Activated naive CD4-positive, alpha-beta T cell treated with anti-CD3 and anti-CD28 coated beads for 36 hours (primary cell): ENCODE results near the gene ZDHHC11. TPM values are rescaled to one million over a fixed set of nuclear protein-coding genes. Genes with fewer than 3 reads are reported as not detected.
"Not testable (repeated sequence)": the region's sequence is repeated elsewhere in the genome, so short reads cannot be mapped to it uniquely, and the experiment has no call there.

ENCODE experiments used
- CTCF ChIA-PET: fragments of 350-600 bp; sonication (Branson Sonifier 250); formaldehyde crosslinking; loops from one replicate; lab custom pipeline; 2021; ENCODE audit warnings: antibody characterized with exemption; lab: Charles Lee
- DNase-seq: peaks from one replicate; pipeline ENCODE4 v3.0.0-alpha.2; 2020
- H3K27ac Mint-ChIP-seq: one replicate; pipeline ENCODE4 v1.8.0; 2021; ENCODE audit warnings: mild to moderate bottlenecking, mixed read lengths
- H3K27me3 Mint-ChIP-seq: one replicate; pipeline ENCODE4 v1.8.0; 2021; ENCODE audit warnings: low read depth, mixed read lengths
- H3K36me3 Mint-ChIP-seq: one replicate; pipeline ENCODE4 v1.8.0; 2021; ENCODE audit warnings: low read depth, mixed read lengths
- H3K4me1 Mint-ChIP-seq: one replicate; pipeline ENCODE4 v1.8.0; 2021; ENCODE audit warnings: low read depth, mixed read lengths
- H3K4me3 Mint-ChIP-seq: one replicate; pipeline ENCODE4 v1.8.0; 2021; ENCODE audit warnings: mild to moderate bottlenecking, moderate library complexity, mixed read lengths
- H3K9me3 Mint-ChIP-seq: one replicate; pipeline ENCODE4 v1.8.0; 2021; ENCODE audit warnings: mixed read lengths
- intact Hi-C: fragments of 100-400 bp; cut with micrococcal nuclease; formaldehyde crosslinking; loops from one replicate; pipeline ENCODE4 v1.15.1; 2023
- total RNA-seq, 2 experiments: library from RNA; stranded (reverse); gene quantifications; one replicate each; pipeline ENCODE4 v1.2.3, GENCODE V29; 2021

Gene ZDHHC11
- total RNA-seq, 2 experiments from 2014 or later: 3.6 TPM

DNA sequence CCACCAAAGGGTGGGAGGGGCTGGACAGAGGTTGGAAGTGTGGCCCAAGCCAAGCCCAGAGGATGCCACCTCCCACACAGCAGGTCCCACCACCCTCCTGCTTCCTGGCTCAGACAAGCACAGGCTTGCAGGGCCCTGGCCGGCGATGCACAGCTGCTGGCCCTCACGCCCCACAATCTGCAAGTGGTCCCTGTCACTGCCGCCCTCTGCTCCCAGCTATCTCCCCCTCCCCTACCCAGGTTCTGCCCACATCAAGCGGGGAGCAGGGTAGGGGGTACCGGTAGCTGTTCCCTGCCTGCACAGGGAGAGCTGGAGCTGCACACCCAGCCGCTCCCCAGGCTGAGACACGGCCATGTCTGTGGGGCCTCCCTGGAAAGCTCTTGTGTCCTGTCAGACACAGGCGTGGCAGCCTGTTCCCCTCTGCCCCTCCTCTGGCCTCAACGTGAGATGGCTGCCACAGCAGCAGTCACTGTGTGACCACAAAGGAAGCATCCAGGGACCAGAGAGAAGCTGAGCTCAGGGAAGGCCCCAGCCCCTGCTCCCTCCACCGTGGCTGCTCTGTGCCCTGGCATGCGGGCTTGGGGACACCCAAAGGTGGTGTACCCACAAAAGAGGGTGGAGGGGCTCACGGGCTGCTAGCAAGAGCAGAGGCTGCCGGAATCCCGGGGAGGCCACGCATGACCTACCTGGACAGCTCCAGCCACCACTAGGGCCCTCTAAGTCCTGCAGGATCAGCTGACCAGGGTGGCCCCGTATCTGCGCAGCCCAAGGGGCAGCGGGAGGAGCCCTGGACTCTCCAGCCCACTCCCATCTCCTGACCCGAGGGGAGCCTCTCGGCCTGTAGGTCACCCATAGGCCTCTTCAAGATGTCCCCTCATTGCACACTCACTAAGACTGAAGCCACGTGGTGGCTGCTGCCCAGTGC, 10.9 kb upstream of the ZDHHC11 start:
- intact Hi-C loops: no loop called here
- Mint-ChIP-seq H3K27me3 (no peaks in the 10 kb centered on the region), H3K4me3 (no peak overlapping the region), H3K4me1 (no peaks in the 10 kb centered on the region), H3K27ac (no peak overlapping the region), H3K9me3 (no peaks in the 10 kb centered on the region), H3K36me3 (peaks cover 7% of the 10 kb centered on the region)
- no peak for DNase-seq
- CTCF ChIA-PET: no interaction called here

DNA sequence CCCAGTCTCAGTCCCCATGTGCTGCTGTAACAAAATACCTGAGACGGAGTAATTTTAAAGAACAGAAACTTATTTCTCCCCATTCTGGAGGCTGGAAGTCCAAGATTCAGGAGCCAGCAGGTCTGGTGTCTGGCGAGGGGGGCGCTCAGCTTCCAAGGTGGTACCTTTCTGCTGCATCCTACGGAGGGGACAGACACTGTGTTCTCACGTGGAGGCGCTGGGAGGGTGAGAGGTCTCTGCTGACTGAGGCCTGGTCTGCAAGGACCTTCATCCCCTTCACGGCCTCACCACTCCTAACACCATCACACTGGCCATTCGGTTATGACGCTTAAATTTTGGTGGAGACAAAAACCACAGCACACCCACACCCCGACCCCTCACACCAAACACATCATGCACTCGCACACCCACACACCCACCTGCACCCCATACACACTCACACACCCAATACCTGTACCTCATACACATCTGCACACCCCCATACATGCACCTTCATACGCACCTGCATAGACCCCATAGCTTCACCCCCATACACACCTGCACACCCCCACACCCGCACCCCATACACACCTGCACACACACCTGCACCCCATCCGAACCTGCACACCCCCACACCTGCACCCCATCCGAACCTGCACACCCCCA, 9.8 kb upstream of the ZDHHC11 start:
- DNase-seq: no peak
- CTCF ChIA-PET: no interaction called here
- Mint-ChIP-seq H3K27me3 (no peaks in the 10 kb centered on the region), H3K9me3 (no peaks in the 10 kb centered on the region), H3K27ac (no peak overlapping the region), H3K4me3 (no peak overlapping the region), H3K36me3 (peaks cover 7% of the 10 kb centered on the region), H3K4me1 (no peaks in the 10 kb centered on the region)
- intact Hi-C loops: no loop called here

DNA sequence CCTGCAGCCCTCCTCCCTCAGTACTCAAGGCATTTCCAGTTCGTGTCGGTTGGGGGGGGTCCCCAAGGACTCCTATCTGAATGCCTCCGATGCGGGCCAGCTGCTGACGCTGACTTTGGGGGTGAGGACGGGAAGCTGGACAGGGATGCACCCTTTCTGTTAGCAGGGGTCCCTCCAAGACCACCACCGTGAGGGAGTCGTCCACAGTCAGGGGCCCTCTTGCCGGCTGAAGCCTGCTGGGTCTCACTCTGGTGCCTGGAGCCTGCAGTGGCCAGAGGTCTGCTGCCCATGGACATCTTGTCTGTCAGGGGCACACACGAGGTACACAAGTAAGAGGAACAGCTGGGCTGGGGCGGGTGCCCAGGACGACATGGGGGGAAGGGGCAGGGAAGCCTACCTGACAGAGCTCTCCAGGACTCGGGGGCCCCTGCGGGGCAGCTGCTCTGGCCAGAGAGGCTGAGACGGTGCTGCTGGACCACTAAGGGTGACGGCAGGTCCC, 9.1 kb upstream of the ZDHHC11 start:
- CTCF ChIA-PET: no interaction called here
- Mint-ChIP-seq H3K27ac (no peak overlapping the region), H3K9me3 (no peaks in the 10 kb centered on the region), H3K4me1 (no peaks in the 10 kb centered on the region), H3K4me3 (no peak overlapping the region), H3K27me3 (no peaks in the 10 kb centered on the region), H3K36me3 (peaks cover 4% of the 10 kb centered on the region)
- DNase-seq: no peak
- intact Hi-C loops: no loop called here

DNA sequence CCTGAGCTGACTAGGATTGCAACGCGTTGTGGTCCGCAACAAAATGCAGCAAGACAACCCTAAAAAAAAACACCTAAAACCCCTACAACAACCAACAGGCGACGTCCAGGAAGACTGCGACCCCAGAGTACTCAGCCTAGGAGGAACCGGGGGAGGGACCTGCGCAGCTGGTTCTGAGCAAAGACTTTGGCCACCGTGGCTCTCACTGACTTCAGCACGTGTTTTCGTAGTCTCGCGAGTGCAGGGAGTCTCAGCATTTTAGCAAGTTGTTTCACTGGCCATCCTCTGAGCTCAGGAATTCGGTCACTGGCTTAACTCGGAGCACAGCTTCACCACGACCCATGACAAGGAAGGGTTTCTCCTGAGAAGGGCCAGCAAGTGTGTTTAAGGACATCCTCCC, 8.6 kb upstream of the ZDHHC11 start:
- Mint-ChIP-seq H3K27ac (no peak overlapping the region), H3K4me3 (no peak overlapping the region), H3K27me3 (no peaks in the 10 kb centered on the region), H3K9me3 (no peaks in the 10 kb centered on the region), H3K4me1 (no peaks in the 10 kb centered on the region), H3K36me3 (peaks cover 4% of the 10 kb centered on the region)
- CTCF ChIA-PET: no interaction called here
- no peak for DNase-seq
- intact Hi-C loops: no loop called here

DNA sequence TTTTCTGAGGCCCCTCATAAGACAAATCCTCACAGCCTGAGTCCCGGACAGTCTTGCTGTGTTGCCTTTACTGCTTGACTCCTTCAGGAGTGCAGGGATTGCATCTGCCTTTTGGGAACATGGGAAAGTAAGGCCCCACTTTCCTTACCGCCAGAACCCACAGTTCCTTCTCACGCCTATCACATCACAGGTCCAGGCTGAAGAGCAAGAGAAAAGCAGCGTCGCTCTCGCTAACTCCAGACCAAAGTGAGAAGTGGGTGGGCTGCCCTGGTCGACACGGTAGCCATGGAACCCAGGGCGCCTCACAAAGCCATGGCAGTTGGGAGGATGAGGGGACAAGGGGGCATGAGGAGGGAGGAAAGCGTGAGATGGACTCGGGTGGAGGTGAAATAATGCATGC, 7.9 kb upstream of the ZDHHC11 start:
- peaks cover 1% of the 10 kb centered on the region for H3K36me3 Mint-ChIP-seq
- H3K9me3 Mint-ChIP-seq: no peaks in the 10 kb centered on the region
- no peaks in the 10 kb centered on the region for H3K4me1 Mint-ChIP-seq
- CTCF ChIA-PET: no interaction called here
- intact Hi-C loops: no loop called here
- no peak for DNase-seq
- H3K4me3 Mint-ChIP-seq: no peak overlapping the region
- no peaks in the 10 kb centered on the region for H3K27me3 Mint-ChIP-seq
- no peak overlapping the region for H3K27ac Mint-ChIP-seq

DNA sequence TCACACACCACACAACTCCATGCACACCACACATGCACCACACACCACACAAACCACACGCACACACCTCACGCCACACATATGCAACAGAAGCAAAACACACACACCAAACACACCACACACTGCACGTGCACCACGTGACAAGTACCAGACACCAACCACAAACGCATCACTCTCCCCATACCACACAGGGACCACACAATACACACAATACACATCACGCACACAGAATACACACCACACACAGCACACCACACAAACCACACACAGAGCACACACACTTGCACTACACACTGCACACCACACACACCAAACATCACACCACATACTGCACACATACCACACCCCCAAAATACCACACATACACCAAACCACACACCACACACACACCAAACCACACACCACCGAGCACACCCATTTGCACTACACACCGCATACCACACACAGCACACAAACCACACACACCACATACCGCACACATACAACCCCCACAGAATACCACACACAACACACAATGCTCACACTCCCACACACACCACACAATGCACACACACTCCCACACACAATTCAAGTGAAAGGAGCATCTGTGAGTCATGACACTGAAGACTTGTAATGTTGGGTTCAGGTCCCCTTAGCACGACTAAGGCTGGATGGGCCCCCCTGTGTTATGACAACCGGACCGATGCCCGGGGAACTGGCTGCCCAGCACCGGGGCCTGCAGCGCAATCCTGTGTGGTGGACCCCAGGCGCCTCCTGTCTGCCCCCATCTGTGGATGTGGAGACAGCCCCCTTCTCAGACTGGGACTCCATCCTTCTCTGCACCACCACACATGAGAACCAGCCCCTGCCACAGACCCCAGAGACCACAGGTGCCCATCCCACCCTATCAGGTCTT, 6.0 kb upstream of the ZDHHC11 start:
- Mint-ChIP-seq H3K4me3 (no peak overlapping the region), H3K9me3 (no peaks in the 10 kb centered on the region), H3K27ac (no peak overlapping the region), H3K36me3 (no peaks in the 10 kb centered on the region), H3K4me1 (no peaks in the 10 kb centered on the region), H3K27me3 (no peaks in the 10 kb centered on the region)
- DNase-seq: no peak
- CTCF ChIA-PET: no interaction called here
- intact Hi-C loops: no loop called here

DNA sequence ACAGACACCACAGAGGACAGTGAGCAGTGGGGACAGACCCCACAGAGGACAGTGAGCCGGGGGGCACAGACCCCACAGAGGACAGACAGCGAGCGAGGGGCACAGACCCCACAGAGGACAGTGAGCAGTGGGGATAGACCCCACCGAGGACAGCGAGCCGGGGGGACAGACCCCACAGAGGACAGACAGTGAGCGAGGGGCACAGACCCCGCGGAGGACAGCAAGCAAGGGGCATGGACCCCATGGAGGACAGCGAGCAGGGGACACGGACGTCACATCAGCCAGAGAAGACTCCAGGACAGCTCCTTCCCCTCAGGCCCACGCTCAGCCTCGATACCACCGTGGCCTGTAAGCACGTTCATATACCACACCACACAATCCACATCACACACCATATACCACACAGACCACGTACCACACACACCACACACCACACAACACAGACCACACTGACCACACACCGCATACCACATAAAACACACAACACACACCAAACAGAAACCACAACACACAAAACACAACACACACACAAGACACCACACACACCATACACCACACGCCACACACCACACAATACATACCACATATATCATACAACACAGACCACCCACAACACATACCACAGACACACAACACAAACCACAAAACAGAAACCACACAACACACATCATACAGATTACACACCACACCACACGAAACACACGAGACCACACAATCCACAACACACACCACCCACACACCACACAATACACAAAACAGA, 5.2 kb upstream of the ZDHHC11 start:
- H3K36me3 Mint-ChIP-seq: no peaks in the 10 kb centered on the region
- no peak overlapping the region for H3K27ac Mint-ChIP-seq
- no peaks in the 10 kb centered on the region for H3K27me3 Mint-ChIP-seq
- intact Hi-C loops: no loop called here
- CTCF ChIA-PET: no interaction called here
- DNase-seq: no peak
- H3K4me3 Mint-ChIP-seq: no peak overlapping the region
- no peaks in the 10 kb centered on the region for H3K9me3 Mint-ChIP-seq
- H3K4me1 Mint-ChIP-seq: no peaks in the 10 kb centered on the region

DNA sequence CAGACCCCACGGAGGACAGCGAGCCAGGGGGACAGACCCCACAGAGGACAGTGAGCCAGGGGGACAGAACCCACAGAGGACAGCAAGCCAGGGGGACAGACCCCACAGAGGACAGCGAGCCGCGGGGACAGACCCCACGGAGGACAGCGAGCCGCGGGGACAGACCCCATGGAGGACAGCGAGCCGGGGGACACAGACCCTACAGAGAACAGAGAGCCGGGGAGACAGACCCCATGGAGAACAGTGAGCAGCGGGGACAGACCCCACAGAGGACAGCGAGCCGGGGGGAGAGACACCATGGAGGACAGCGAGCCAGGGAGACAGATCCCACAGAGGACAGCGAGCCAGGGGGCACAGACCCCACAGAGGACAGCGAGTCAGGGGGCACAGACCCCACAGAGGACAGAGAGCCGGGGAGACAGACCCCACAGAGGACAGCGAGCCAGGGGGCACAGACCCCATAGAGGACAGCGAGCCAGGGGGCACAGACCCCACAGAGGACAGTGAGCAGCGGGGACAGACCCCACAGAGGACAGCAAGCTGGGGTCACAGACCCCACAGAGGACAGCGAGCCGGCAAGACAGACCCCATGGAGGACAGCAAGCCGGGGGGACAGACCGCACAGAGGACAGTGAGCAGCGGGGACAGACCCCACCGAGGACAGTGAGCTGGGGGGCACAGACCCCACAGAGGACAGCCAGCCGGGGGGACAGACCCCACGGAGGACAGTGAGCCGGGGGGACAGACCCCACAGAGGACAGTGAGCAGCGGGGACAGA, 4.4 kb upstream of the ZDHHC11 start:
- H3K36me3 Mint-ChIP-seq: no peaks in the 10 kb centered on the region
- no peak for DNase-seq
- no peaks in the 10 kb centered on the region for H3K9me3 Mint-ChIP-seq
- no peak overlapping the region for H3K4me3 Mint-ChIP-seq
- CTCF ChIA-PET: no interaction called here
- no peaks in the 10 kb centered on the region for H3K27me3 Mint-ChIP-seq
- intact Hi-C loops: no loop called here
- no peaks in the 10 kb centered on the region for H3K4me1 Mint-ChIP-seq
- no peak overlapping the region for H3K27ac Mint-ChIP-seq

DNA sequence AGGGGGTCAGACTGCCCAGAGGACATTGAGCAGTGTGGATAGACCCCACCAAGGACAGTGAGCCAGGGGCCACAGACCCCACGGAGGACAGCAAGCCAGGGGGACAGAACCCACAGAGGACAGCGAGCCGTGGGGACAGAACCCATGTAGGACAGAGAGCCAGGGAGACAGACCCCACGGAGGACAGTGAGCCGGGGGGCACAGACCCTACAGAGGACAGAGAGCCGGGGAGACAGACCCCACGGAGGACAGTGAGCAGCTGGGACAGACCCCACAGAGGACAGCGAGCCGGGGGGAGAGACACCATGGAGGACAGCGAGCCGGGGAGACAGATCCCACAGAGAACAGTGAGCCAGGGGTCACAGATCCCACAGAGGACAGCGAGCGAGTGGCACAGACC, 3.4 kb upstream of the ZDHHC11 start:
- Mint-ChIP-seq H3K27me3 (no peaks in the 10 kb centered on the region), H3K36me3 (no peaks in the 10 kb centered on the region), H3K4me3 (no peak overlapping the region), H3K27ac (no peak overlapping the region), H3K9me3 (no peaks in the 10 kb centered on the region), H3K4me1 (no peaks in the 10 kb centered on the region)
- CTCF ChIA-PET: no interaction called here
- intact Hi-C loops: no loop called here
- no peak for DNase-seq

DNA sequence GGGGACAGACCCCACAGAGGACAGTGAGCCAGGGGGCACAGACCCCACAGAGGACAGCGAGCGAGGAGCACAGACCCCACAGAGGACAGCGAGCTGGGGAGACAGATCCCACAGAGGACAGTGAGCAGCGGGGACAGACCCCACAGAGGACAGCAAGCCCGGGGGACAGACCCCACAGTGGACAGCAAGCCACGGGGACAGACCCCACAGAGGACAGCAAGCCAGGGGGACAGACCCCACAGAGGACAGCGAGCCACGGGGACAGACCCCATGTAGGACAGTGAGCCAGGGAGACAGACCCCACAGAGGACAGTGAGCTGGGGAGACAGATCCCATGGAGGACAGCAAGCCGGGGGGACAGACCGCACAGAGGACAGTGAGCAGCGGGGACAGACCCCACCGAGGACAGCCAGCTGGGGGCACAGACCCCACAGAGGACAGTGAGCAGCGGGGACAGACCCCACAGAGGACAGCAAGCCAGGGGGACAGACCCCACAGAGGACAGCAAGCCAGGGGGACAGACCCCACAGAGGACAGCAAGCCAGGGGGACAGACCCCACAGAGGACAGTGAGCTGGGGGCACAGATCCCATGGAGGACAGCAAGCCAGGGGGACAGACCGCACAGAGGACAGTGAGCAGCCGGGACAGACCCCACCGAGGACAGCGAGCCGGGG, 2.8 kb upstream of the ZDHHC11 start:
- H3K4me1 Mint-ChIP-seq, H3K36me3 Mint-ChIP-seq, CTCF ChIA-PET, H3K27ac Mint-ChIP-seq, H3K27me3 Mint-ChIP-seq, H3K4me3 Mint-ChIP-seq, H3K9me3 Mint-ChIP-seq, DNase-seq, intact Hi-C loops: not testable (repeated sequence)
